Endothelial cell of umbilical vein (primary cell): ENCODE results near the gene CCT6A. TPM values are rescaled to one million over a fixed set of nuclear protein-coding genes. Genes with fewer than 3 reads are reported as not detected.
"Not testable (repeated sequence)": the region's sequence is repeated elsewhere in the genome, so short reads cannot be mapped to it uniquely, and the experiment has no call there.

Source experiments
- BruUV-seq: library from RNA; stranded (reverse); fragments of 400-500 nt; replicated peaks from 2 replicates; lab custom pipeline; 2021; lab: Mats Ljungman, UMichigan
- CTCF ChIA-PET: fragments of 300-600, 350-600 bp; sonication (Branson Sonifier 250); formaldehyde crosslinking; loops from one replicate; lab custom pipeline; 2021; ENCODE audit warnings: antibody characterized with exemption, inconsistent platforms; lab: Charles Lee
- POLR2A ChIA-PET: fragments of 300-600, 350-600 bp; sonication (Branson Sonifier 250); formaldehyde crosslinking; loops from one replicate; lab custom pipeline; 2021; ENCODE audit warnings: antibody characterized with exemption, inconsistent platforms; lab: Charles Lee
- DNase-seq: peaks from one replicate; pipeline ENCODE4 v3.0.0-alpha.2; 2011; ENCODE audit warnings: low read depth, low spot score
- FAIRE-seq: peaks from 2 replicates; lab custom pipeline; 2011; peaks lifted over from hg19 to GRCh38; lab: Jason Lieb, UNC
- H2AFZ ChIP-seq: 2 replicates; pipeline ENCODE4 v1.6.0; 2012; ENCODE audit warnings: low read depth, low read length, control low read depth, inconsistent platforms
- H3K27ac ChIP-seq: 2 replicates; pipeline ENCODE4 v1.5.1; 2011; ENCODE audit warnings: low read depth, mild to moderate bottlenecking, control low read depth, low read length, moderate library complexity; ENCODE audit not compliant: insufficient read depth
- H3K27me3 ChIP-seq, 2 experiments: 2 replicates each; pipeline versions ENCODE4 v1.6.0 to v1.6.1; 2011; ENCODE audit warnings: low read length in 2 of 2, mixed read lengths in 1 of 2; ENCODE audit not compliant: control insufficient read depth in 2 of 2, insufficient read depth in 2 of 2
- H3K36me3 ChIP-seq, 2 experiments: 2 replicates in 1 of 2; 3 replicates in 1 of 2; pipeline ENCODE4 v1.5.1; 2011; ENCODE audit warnings: low read length in 2 of 2, mild to moderate bottlenecking in 1 of 2, moderate library complexity in 1 of 2; ENCODE audit not compliant: control insufficient read depth in 2 of 2, insufficient read depth in 2 of 2; ENCODE audit errors: extremely low read depth in 1 of 2
- H3K4me1 ChIP-seq: 3 replicates; pipeline ENCODE4 v1.5.1; 2011; ENCODE audit warnings: mild to moderate bottlenecking, low read length; ENCODE audit not compliant: control insufficient read depth, insufficient read depth; ENCODE audit errors: extremely low read depth
- H3K4me2 ChIP-seq: 2 replicates; pipeline ENCODE4 v1.6.1; 2011; ENCODE audit warnings: low read length, control low read depth, mixed read lengths; ENCODE audit not compliant: insufficient read depth
- H3K4me3 ChIP-seq, 3 experiments: fragments of 200-600 bp in 1 of 3; sonication (generic), shearing (Covaris generic) in 1 of 3; replicated peaks in 1 of 3; 2 replicates each; pipeline ENCODE4 v1.5.1; 2011 to 2016; ENCODE audit warnings: control low read depth in 3 of 3, low read length in 3 of 3, mild to moderate bottlenecking in 2 of 3, inconsistent platforms in 1 of 3, low read depth in 1 of 3, moderate library complexity in 1 of 3; ENCODE audit not compliant: insufficient read depth in 1 of 3
- H3K79me2 ChIP-seq: 2 replicates; pipeline ENCODE4 v1.6.0; 2012; ENCODE audit warnings: low read length, inconsistent platforms; ENCODE audit not compliant: control insufficient read depth, insufficient read depth
- H3K9ac ChIP-seq: replicated peaks from 2 replicates; pipeline ENCODE3; 2011; ENCODE audit warnings: low read length, control low read depth; ENCODE audit not compliant: insufficient read depth; ENCODE audit errors: extremely low read depth
- H3K9me1 ChIP-seq: replicated peaks from 3 replicates; pipeline ENCODE4 v1.6.0; 2011; ENCODE audit warnings: mild to moderate bottlenecking, low read length; ENCODE audit not compliant: control insufficient read depth, insufficient read depth; ENCODE audit errors: extremely low read depth
- H3K9me3 ChIP-seq: replicated peaks from 2 replicates; pipeline ENCODE4 v1.5.1; 2012; ENCODE audit warnings: low read length, inconsistent platforms; ENCODE audit not compliant: control insufficient read depth, insufficient read depth
- H4K20me1 ChIP-seq: replicated peaks from 2 replicates; pipeline ENCODE3; 2011; ENCODE audit warnings: mild to moderate bottlenecking, low read length; ENCODE audit not compliant: control insufficient read depth, insufficient read depth; ENCODE audit errors: extremely low read depth
- EZH2 ChIP-seq: IDR thresholded peaks from 2 replicates; pipeline ENCODE4 v1.6.1; 2012; ENCODE audit warnings: borderline replicate concordance, low read depth, mild to moderate bottlenecking, moderate library complexity, low read length, inconsistent platforms; ENCODE audit not compliant: severe bottlenecking
- FOS ChIP-seq: IDR thresholded peaks from 2 replicates; pipeline ENCODE4 v1.6.1; 2011; ENCODE audit warnings: mild to moderate bottlenecking, low read length, moderate library complexity, borderline replicate concordance; ENCODE audit not compliant: insufficient read depth
- GATA2 ChIP-seq: IDR thresholded peaks from 2 replicates; pipeline ENCODE4 v1.7.0; 2011; ENCODE audit warnings: low read depth, mild to moderate bottlenecking, moderate library complexity, mixed read lengths, low read length; ENCODE audit not compliant: insufficient read length, insufficient read depth
- JUN ChIP-seq: IDR thresholded peaks from 2 replicates; pipeline ENCODE4 v1.6.1; 2011; ENCODE audit warnings: borderline replicate concordance, low read depth; ENCODE audit not compliant: insufficient read length, insufficient read depth
- MAX ChIP-seq: IDR thresholded peaks from 2 replicates; pipeline ENCODE4 v1.6.1; 2011; ENCODE audit not compliant: insufficient read depth, insufficient read length
- MYC ChIP-seq: IDR thresholded peaks from one replicate; pipeline ENCODE4 v1.6.1; 2011; ENCODE audit warnings: mild to moderate bottlenecking, low read depth, low read length
- POLR2A ChIP-seq: IDR thresholded peaks from 2 replicates; pipeline ENCODE4 v1.6.1; 2012; ENCODE audit warnings: low read depth, mild to moderate bottlenecking, control low read depth, low read length
- POLR2AphosphoS5 ChIP-seq: IDR thresholded peaks from 2 replicates; pipeline ENCODE4 v1.6.1; 2012; ENCODE audit warnings: low read depth, mild to moderate bottlenecking, control low read depth, low read length, moderate library complexity; ENCODE audit not compliant: insufficient read depth
- dilution Hi-C: fragments of 300-500 bp; cut with MboI; formaldehyde crosslinking; loops from one replicate; pipeline ENCODE4 v1.15.0; 2019; ENCODE audit warnings: low sequenced_read_pairs; ENCODE audit not compliant: extremely low pct_ligation_motif_present
- intact Hi-C: fragments of 100-400 bp; cut with micrococcal nuclease; formaldehyde crosslinking; loops from one replicate; pipeline ENCODE4 v1.10.0; 2022
- polyA plus RNA-seq, 4 experiments: library from polyadenylated mRNA; depleted of rRNA in 3 of 4; stranded (reverse) in 3 of 4; unstranded in 1 of 4; fragments of >200 nt; gene quantifications; 2 replicates each; pipeline versions ENCODE4 v1.2.1 to v1.2.3, GENCODE V29; 2011 to 2012; ENCODE audit warnings: missing spikeins in 1 of 4
- total RNA-seq: library from RNA; stranded (reverse); gene quantifications from 2 replicates; pipeline ENCODE4 v1.2.3, GENCODE V29; 2021
- TF ChIP-seq, protein P1 (sequence below), 2 donors: IDR thresholded peaks; 1 replicate in 1 of 2; 2 replicates in 1 of 2; pipeline ENCODE4 v1.5.1; 2011; ENCODE audit warnings: low read length in 2 of 2, mild to moderate bottlenecking in 2 of 2, moderate library complexity in 2 of 2, control low read depth in 1 of 2, inconsistent platforms in 1 of 2, low read depth in 1 of 2; ENCODE audit not compliant: insufficient read depth in 1 of 2; ENCODE audit errors: extremely low read depth in 1 of 2

CCT6A gene
- total and polyA plus RNA-seq, 2 donors (not counting 3 experiments of a cell fraction or from before 2014, with no cell fraction given): 152 to 221 TPM

- H3K27ac ChIP-seq: peak overlapping the region; percentile 94
- peaks cover 30% of the 10 kb centered on the region for H3K79me2 ChIP-seq
- no peak overlapping the region for H2AFZ ChIP-seq
- H4K20me1 ChIP-seq: no peaks in the 10 kb centered on the region
- TF ChIP-seq FOS (no peak), POLR2AphosphoS5 (no peak), EZH2 (no peak), MYC (no peak), JUN (no peak), GATA2 (no peak), POLR2A (no peak), MAX (no peak)
- TF ChIP-seq, protein P1, sequence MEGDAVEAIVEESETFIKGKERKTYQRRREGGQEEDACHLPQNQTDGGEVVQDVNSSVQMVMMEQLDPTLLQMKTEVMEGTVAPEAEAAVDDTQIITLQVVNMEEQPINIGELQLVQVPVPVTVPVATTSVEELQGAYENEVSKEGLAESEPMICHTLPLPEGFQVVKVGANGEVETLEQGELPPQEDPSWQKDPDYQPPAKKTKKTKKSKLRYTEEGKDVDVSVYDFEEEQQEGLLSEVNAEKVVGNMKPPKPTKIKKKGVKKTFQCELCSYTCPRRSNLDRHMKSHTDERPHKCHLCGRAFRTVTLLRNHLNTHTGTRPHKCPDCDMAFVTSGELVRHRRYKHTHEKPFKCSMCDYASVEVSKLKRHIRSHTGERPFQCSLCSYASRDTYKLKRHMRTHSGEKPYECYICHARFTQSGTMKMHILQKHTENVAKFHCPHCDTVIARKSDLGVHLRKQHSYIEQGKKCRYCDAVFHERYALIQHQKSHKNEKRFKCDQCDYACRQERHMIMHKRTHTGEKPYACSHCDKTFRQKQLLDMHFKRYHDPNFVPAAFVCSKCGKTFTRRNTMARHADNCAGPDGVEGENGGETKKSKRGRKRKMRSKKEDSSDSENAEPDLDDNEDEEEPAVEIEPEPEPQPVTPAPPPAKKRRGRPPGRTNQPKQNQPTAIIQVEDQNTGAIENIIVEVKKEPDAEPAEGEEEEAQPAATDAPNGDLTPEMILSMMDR (IDR thresholded peaks at IDR 0.05; ENCODE audit: extremely low read depth in 1 of 2, insufficient read depth in 1 of 2, low read depth in 1 of 2, low read length in 2 of 2): no peak
- H3K27me3 ChIP-seq: no peaks in the 10 kb centered on the region
- FAIRE-seq (no peak), DNase-seq (no peak)
- no peaks in the 10 kb centered on the region for H3K9me3 ChIP-seq
- no peaks in the 10 kb centered on the region for H3K9me1 ChIP-seq
- no TSS peak for BruUV-seq
- CTCF ChIA-PET: no interaction called here
- H3K4me1 ChIP-seq: peaks cover 33% of the 10 kb centered on the region
- intact Hi-C loops: no loop called here
- no peak overlapping the region for H3K4me3 ChIP-seq
- POLR2A ChIA-PET: no interaction called here
- no peak overlapping the region for H3K4me2 ChIP-seq
- H3K36me3 ChIP-seq: peaks cover 2 to 3% of the 10 kb centered on the region in 2 experiments
- dilution Hi-C loops: no loop called here
- H3K9ac ChIP-seq: no peak overlapping the region
These were observed 3.3 kb upstream of the CCT6A start for GRCh38 chr7:56048245-56048644.

DNA sequence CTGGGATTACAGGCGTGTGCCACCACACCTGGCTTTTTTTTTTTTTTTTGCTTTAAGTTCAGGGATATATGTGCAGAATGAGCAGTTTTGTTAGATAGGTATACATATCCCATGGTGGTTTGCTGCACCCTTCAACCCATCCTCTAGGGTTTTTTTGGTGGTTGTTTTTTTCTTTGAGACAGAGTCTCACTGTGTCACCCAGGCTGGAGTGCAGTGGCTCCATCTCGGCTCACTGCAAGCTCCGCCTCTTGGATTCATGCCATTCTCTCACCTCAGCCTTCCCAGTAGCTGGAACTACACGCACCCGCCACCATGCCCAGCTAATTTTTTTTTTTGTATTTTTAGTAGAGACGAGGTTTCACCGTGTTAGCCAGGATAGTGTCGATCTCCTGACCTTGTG lies 2.8 kb upstream of the CCT6A start:
- H4K20me1 ChIP-seq, BruUV-seq, H3K4me3 ChIP-seq, H3K27me3 ChIP-seq, intact Hi-C loops, POLR2A ChIA-PET, H3K9ac ChIP-seq, FAIRE-seq, H3K27ac ChIP-seq, CTCF ChIA-PET, H2AFZ ChIP-seq, dilution Hi-C loops, H3K9me1 ChIP-seq, H3K4me2 ChIP-seq, DNase-seq, H3K36me3 ChIP-seq, H3K9me3 ChIP-seq: not testable (repeated sequence)
- peaks cover 38% of the 10 kb centered on the region for H3K4me1 ChIP-seq
- H3K79me2 ChIP-seq: peaks cover 35% of the 10 kb centered on the region
